ENCODE data around the gene TCOF1. TPM values are rescaled to one million over a fixed set of nuclear protein-coding genes. Genes with fewer than 3 reads are reported as not detected.

TCOF1 gene
- total RNA-seq, 2 experiments from 2014 or later = 40.4 to 43.2 TPM

DNA sequence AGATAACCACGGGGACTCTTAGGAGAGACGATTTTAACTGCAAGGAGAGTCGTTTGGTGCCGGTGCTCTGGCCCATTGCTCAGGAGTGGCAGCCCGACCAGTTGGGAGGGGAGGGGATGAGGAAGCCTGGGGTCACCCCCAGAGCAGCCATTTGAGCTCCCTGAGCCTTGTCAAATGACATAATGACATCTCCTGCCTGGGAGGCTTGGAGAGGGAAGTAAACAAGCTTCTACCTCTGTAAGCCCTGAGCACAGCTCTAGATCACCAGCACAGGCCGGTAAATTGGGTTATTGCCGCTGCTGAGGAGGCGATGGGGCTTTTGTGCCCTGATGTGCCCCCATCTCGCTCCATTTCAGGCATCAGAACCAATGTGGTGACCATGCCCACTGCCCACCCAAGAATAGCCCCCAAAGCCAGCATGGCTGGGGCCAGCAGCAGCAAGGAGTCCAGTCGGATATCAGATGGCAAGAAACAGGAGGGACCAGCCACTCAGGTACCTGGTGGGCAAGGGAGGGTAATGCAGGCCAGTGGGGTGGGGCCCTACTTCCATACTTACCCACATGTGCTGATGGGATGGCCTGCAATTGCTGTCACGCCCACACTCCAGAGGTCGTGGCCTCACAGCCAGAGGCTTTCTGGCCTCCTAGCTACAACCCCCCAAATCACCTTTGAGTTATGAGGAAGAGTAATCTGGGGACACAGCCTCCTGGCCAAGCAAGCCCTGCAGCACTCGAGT lies 32.2 kb downstream of the TCOF1 start:
- H3K4me1 Mint-ChIP-seq (ENCODE audit: low read depth) = no peaks in the 10 kb centered on the region
- ChIA-PET CTCF (no interaction called here), POLR2A (no interaction called here)
- H3K4me3 Mint-ChIP-seq = no peak overlapping the region
- intact Hi-C loops (cut with DNase I, micrococcal nuclease) = no loop called here
- Histone ChIP-seq H3K36me3 (ENCODE audit: insufficient read depth, low read length) (peaks cover 94% of the 10 kb centered on the region), H3K9me3 (ENCODE audit: control insufficient read depth in 1 of 2, insufficient read depth in 1 of 2, low read length in 2 of 2) (no peaks in the 10 kb centered on the region), H3K4me1 (ENCODE audit: insufficient read depth, low read length) (no peaks in the 10 kb centered on the region), H3K27me3 (ENCODE audit: control insufficient read depth in 1 of 2, insufficient read depth in 2 of 2, low read length in 2 of 2) (no peaks in the 10 kb centered on the region), H3K4me3 (ENCODE audit: low read length) (no peak overlapping the region), H3K27ac (ENCODE audit: low read depth in 1 of 2, low read length in 2 of 2) (no peak overlapping the region)
- peaks cover 97% of the 10 kb centered on the region for H3K36me3 Mint-ChIP-seq (ENCODE audit: low read depth)
- DNase-seq (no peak), ATAC-seq (ENCODE audit: poor library complexity) (no peak)
- H3K9me3 Mint-ChIP-seq = no peaks in the 10 kb centered on the region
- no peak overlapping the region for H3K27ac Mint-ChIP-seq
- no peaks in the 10 kb centered on the region for H3K27me3 Mint-ChIP-seq
- TF ChIP-seq, protein P1, sequence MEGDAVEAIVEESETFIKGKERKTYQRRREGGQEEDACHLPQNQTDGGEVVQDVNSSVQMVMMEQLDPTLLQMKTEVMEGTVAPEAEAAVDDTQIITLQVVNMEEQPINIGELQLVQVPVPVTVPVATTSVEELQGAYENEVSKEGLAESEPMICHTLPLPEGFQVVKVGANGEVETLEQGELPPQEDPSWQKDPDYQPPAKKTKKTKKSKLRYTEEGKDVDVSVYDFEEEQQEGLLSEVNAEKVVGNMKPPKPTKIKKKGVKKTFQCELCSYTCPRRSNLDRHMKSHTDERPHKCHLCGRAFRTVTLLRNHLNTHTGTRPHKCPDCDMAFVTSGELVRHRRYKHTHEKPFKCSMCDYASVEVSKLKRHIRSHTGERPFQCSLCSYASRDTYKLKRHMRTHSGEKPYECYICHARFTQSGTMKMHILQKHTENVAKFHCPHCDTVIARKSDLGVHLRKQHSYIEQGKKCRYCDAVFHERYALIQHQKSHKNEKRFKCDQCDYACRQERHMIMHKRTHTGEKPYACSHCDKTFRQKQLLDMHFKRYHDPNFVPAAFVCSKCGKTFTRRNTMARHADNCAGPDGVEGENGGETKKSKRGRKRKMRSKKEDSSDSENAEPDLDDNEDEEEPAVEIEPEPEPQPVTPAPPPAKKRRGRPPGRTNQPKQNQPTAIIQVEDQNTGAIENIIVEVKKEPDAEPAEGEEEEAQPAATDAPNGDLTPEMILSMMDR (IDR thresholded peaks at IDR 0.05) = no peak

DNA sequence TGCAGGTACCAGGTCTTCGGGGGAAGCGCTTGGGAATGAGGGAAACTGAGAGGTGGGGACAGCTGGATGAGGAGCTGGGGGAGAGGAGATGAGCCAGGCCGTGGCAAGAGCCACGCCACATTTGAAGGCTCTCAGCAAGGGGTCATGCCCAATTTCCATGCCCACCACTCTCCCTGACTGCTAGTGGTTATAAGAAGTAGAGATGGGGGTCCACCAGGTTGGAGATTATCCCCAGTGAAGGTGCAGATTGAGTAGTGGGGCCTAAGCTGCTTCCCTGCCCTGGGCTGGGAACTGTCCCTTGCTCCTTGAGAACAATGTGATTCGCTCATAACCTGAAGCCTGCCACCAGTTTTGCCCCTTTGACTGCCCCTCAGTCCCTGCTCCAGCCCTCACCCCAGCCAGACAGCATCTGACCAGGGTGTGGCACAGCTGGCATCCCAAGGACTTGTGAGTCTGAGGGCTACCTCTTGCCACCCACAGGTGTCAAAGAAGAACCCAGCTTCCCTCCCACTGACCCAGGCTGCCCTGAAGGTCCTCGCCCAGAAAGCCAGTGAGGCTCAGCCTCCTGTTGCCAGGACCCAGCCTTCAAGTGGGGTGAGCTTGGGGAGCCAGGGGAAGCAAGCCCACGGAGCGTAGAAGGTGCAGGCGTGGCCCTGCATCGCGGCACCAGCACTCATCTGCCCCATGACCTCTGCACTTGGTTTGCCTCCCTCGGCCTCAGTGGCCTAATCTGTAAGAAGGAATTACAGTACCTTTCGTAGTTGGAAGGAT lies 33.8 kb downstream of the TCOF1 start:
- Mint-ChIP-seq H3K9me3 (no peaks in the 10 kb centered on the region), H3K4me1 (ENCODE audit: low read depth) (no peaks in the 10 kb centered on the region), H3K27ac (no peak overlapping the region), H3K4me3 (no peak overlapping the region), H3K27me3 (no peaks in the 10 kb centered on the region), H3K36me3 (ENCODE audit: low read depth) (peaks cover 97% of the 10 kb centered on the region)
- Histone ChIP-seq H3K27me3 (ENCODE audit: control insufficient read depth in 1 of 2, insufficient read depth in 2 of 2, low read length in 2 of 2) (no peaks in the 10 kb centered on the region), H3K27ac (ENCODE audit: low read depth in 1 of 2, low read length in 2 of 2) (no peak overlapping the region), H3K36me3 (ENCODE audit: insufficient read depth, low read length) (peaks cover 94% of the 10 kb centered on the region), H3K4me3 (ENCODE audit: low read length) (no peak overlapping the region), H3K4me1 (ENCODE audit: insufficient read depth, low read length) (no peaks in the 10 kb centered on the region), H3K9me3 (ENCODE audit: control insufficient read depth in 1 of 2, insufficient read depth in 1 of 2, low read length in 2 of 2) (no peaks in the 10 kb centered on the region)
- CTCF ChIA-PET = no interaction called here
- ATAC-seq (ENCODE audit: poor library complexity) = no peak
- TF ChIP-seq, protein P1 (IDR thresholded peaks at IDR 0.05) = no peak
- no peak for DNase-seq
- intact Hi-C loops (cut with DNase I, micrococcal nuclease) = no loop called here
- POLR2A ChIA-PET = no interaction called here

DNA sequence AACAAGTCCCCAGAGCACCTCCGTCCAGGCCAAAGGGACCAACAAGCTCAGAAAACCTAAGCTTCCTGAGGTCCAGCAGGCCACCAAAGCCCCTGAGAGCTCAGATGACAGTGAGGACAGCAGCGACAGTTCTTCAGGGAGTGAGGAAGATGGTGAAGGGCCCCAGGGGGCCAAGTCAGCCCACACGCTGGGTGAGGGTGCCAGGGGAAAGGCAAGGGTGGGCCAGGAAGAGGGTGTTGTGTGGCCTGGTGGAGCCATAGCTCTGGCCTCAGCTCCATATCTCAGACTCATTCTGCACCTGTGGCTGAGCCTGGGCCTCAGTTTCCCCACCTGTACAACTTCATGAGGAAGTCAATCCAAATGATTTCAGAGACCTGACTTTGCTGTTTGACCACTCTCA lies 34.5 kb downstream of the TCOF1 start:
- peaks cover 92% of the 10 kb centered on the region for H3K36me3 ChIP-seq (ENCODE audit: insufficient read depth, low read length)
- Mint-ChIP-seq H3K4me3 (no peak overlapping the region), H3K27ac (no peak overlapping the region), H3K9me3 (no peaks in the 10 kb centered on the region), H3K27me3 (no peaks in the 10 kb centered on the region), H3K36me3 (ENCODE audit: low read depth) (peaks cover 97% of the 10 kb centered on the region), H3K4me1 (ENCODE audit: low read depth) (no peaks in the 10 kb centered on the region)
- no peaks in the 10 kb centered on the region for H3K27me3 ChIP-seq (ENCODE audit: control insufficient read depth in 1 of 2, insufficient read depth in 2 of 2, low read length in 2 of 2)
- ChIA-PET POLR2A (no interaction called here), CTCF (no interaction called here)
- TF ChIP-seq, protein P1 (IDR thresholded peaks at IDR 0.05) = no peak
- H3K4me3 ChIP-seq (ENCODE audit: low read length) = no peak overlapping the region
- intact Hi-C loops (cut with DNase I, micrococcal nuclease) = no loop called here
- H3K27ac ChIP-seq (ENCODE audit: low read depth in 1 of 2, low read length in 2 of 2) = no peak overlapping the region
- DNase-seq = no peak
- H3K4me1 ChIP-seq (ENCODE audit: insufficient read depth, low read length) = no peaks in the 10 kb centered on the region
- ATAC-seq (ENCODE audit: poor library complexity) = no peak
- no peaks in the 10 kb centered on the region for H3K9me3 ChIP-seq (ENCODE audit: control insufficient read depth in 1 of 2, insufficient read depth in 1 of 2, low read length in 2 of 2)
